Left lung (tissue), 10 donors: Measurements from ENCODE around the gene ESRRG. TPM values are rescaled to one million over a fixed set of nuclear protein-coding genes. Genes with fewer than 3 reads are reported as not detected.

Experiments used
- ATAC-seq: fragments of 200-7000 bp; cut with Tn5 transposase; one replicate; pipeline ENCODE4 v1.9.1; 2020; ENCODE audit warnings: moderate library complexity
- DNase-seq, 4 donors: peaks; one replicate each; pipeline ENCODE4 v3.0.0-alpha.2; 2013 to 2020
- H3K27ac ChIP-seq, 2 donors: fragments of 200-600 bp; sonication (generic) in 1 of 2; one replicate each; pipeline versions ENCODE4 v1.5.0 to v1.8.0; 2020 to 2021
- H3K27me3 ChIP-seq, 2 donors: fragments of 200-600 bp; sonication (generic) in 1 of 2; one replicate each; pipeline versions ENCODE4 v1.5.0 to v1.8.0; 2020 to 2021
- H3K36me3 ChIP-seq, 2 donors: fragments of 200-600 bp; sonication (generic) in 1 of 2; one replicate each; pipeline versions ENCODE4 v1.5.0 to v1.8.0; 2020 to 2021
- H3K4me1 ChIP-seq, 2 donors: fragments of 200-600 bp; one replicate each; pipeline ENCODE4 v1.8.0; 2021
- H3K4me3 ChIP-seq, 2 donors: fragments of 200-600 bp; sonication (generic) in 1 of 2; one replicate each; pipeline versions ENCODE4 v1.5.0 to v1.8.0; 2020 to 2021; ENCODE audit warnings: mild to moderate bottlenecking in 1 of 2
- H3K9me3 ChIP-seq, 2 donors: fragments of 200-600 bp; sonication (generic) in 1 of 2; one replicate each; pipeline versions ENCODE4 v1.5.0 to v1.8.0; 2020 to 2021
- CTCF ChIP-seq, 2 donors: fragments of 200-600 bp; sonication (generic) in 1 of 2; IDR thresholded peaks; one replicate each; pipeline versions ENCODE4 v1.5.0 to v1.8.0; 2021; ENCODE audit warnings: antibody characterized with exemption in 2 of 2
- intact Hi-C, 2 donors: fragments of 100-400 bp; cut with DNase I; formaldehyde crosslinking; loops; one replicate each; pipeline versions ENCODE4 v1.11.2 to v1.14.2; 2022
- polyA plus RNA-seq, 6 donors: library from polyadenylated mRNA; unstranded; fragments of 120-200 nt; gene quantifications; one replicate each; pipeline ENCODE4 v1.2.1, GENCODE V29; 2013; ENCODE audit not compliant: insufficient read length in 6 of 6
- total RNA-seq, 2 donors: library from RNA; stranded (reverse); fragmentation: NEBNext Ultra II Directional; extraction: Animal tissue kit (Norgen Biotek cat#: 25700); gene quantifications; one replicate each; pipeline ENCODE4 v1.2.1, GENCODE V29; 2021
- donor health status: DM: no; HTN: yes; CAD: no.
- donor health status: DM: no; HTN: no; CAD: no.

Gene ESRRG
- total and polyA plus RNA-seq, 8 donors, result 0.29 to 2.3 (median 1.5) TPM

DNA sequence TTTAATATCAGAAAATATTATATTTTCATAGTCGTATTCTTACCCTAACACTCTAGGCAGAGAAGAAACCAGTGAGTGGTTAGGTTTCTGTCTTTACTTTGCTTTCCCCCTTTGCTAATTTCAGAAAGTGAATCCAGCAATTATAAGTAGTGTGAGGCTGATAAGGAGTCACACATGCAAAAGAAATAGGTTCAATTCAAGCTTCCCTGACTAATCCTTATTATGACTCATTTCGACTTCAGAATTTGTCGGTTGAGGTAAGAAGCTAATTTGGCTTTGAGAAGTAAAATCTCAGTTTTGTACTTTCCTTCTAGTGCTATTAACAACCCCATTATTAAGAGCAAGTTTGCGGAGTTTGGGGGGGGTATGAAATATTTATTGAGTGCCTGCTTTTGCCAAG lies 22.4 kb downstream of the ESRRG start:
- TF ChIP-seq CTCF (IDR thresholded peaks at IDR 0.05), result no peak
- H3K4me1 ChIP-seq, result no peaks in the 10 kb centered on the region
- no peak for ATAC-seq
- no peak for DNase-seq
- H3K9me3 ChIP-seq, result no peaks in the 10 kb centered on the region
- H3K4me3 ChIP-seq, result no peak overlapping the region
- H3K27ac ChIP-seq, result no peak overlapping the region
- no peaks in the 10 kb centered on the region for H3K36me3 ChIP-seq
- intact Hi-C loops, result no loop called here
- no peaks in the 10 kb centered on the region for H3K27me3 ChIP-seq

GRCh38 chr1:216691710-216692109 lies 31.5 kb downstream of the ESRRG start:
- intact Hi-C loops, result no loop called here
- Histone ChIP-seq H3K27me3 (no peaks in the 10 kb centered on the region), H3K4me1 (no peaks in the 10 kb centered on the region), H3K9me3 (no peaks in the 10 kb centered on the region), H3K27ac (no peak overlapping the region), H3K4me3 (no peak overlapping the region), H3K36me3 (no peaks in the 10 kb centered on the region)
- TF ChIP-seq CTCF (IDR thresholded peaks at IDR 0.05), result no peak
- ATAC-seq, result no peak
- DNase-seq, result no peak

DNA sequence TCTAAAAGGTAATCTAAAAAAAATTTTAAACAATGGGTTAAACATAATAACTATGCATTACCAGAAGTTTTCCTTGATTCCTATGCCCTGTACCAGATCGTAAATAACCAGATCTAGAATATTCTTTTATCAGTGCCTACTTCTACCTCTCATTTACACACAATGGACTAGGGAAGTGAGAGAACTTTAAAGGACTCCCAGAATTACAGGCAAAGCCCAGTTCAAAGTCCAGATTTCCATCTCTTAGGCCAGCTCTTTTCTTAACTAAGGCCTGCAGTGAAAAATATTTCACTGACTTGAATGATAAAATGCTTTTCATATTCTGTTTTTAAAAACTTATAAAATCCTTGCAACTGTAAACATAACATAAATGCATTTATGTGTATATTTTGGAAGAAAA lies 32.6 kb downstream of the ESRRG start:
- no peaks in the 10 kb centered on the region for H3K36me3 ChIP-seq
- TF ChIP-seq CTCF (IDR thresholded peaks at IDR 0.05), result no peak
- no peak for DNase-seq
- H3K27me3 ChIP-seq, result no peaks in the 10 kb centered on the region
- no peaks in the 10 kb centered on the region for H3K4me1 ChIP-seq
- intact Hi-C loops, result no loop called here
- ATAC-seq, result no peak
- H3K27ac ChIP-seq, result no peak overlapping the region
- no peak overlapping the region for H3K4me3 ChIP-seq
- H3K9me3 ChIP-seq, result no peaks in the 10 kb centered on the region

DNA sequence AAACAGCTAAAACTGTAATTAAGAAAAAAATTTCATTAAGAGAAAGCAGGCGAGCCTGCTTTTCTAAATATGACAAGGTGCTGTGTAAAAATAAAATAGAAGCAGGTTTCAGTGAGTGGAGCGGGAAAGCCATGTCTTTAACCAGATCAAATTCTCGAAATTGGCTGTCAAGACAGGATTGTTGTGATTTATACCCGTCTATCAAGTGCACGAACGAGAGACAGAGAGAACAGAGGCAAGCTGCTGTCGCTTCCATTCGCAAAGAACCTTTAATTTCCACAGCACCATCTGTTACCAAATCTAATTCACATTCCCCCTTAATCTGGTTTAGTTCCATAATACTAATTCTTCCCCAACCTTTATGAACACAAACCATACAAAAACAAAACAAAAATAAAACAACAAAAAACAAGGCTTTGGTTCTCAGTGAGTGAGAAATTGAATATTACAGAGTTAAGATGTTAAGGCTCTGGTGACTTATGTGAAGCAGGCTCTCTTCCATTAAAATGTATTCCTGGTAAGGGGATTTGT lies 35.0 kb downstream of the ESRRG start:
- DNase-seq, result no peak
- no peaks in the 10 kb centered on the region for H3K27me3 ChIP-seq
- ATAC-seq, result no peak
- H3K4me1 ChIP-seq, result no peaks in the 10 kb centered on the region
- no peak for TF ChIP-seq CTCF (IDR thresholded peaks at IDR 0.05)
- intact Hi-C loops, result no loop called here
- H3K27ac ChIP-seq, result no peak overlapping the region
- no peaks in the 10 kb centered on the region for H3K36me3 ChIP-seq
- H3K4me3 ChIP-seq, result no peak overlapping the region
- no peaks in the 10 kb centered on the region for H3K9me3 ChIP-seq

GRCh38 chr1:216686860-216687766 lies 36.1 kb downstream of the ESRRG start:
- Histone ChIP-seq H3K4me3 (no peak overlapping the region), H3K27ac (no peak overlapping the region), H3K4me1 (no peaks in the 10 kb centered on the region), H3K9me3 (no peaks in the 10 kb centered on the region), H3K27me3 (no peaks in the 10 kb centered on the region), H3K36me3 (no peaks in the 10 kb centered on the region)
- DNase-seq (peak in 1 of 4 donors; percentile 9), ATAC-seq (peak; percentile 33)
- intact Hi-C loops, result no loop called here
- TF ChIP-seq CTCF (IDR thresholded peaks at IDR 0.05), result no peak
